CD4-positive, alpha-beta T cell treated with Interleukin-10 for 1 hour (primary cell): ENCODE data around the gene PDYN.

Source experiments
- DNase-seq: peaks from one replicate; pipeline ENCODE4 v3.0.0-alpha.2; 2020

Gene PDYN

GRCh38 chr20:1992359-1993110 is 1.3 kb downstream of the PDYN start:
- DNase-seq, result no peak

- no peak for DNase-seq
Observed at GRCh38 chr20:1987826-1988225, 6.0 kb downstream of the PDYN start.

- DNase-seq, result no peak
Observed at GRCh38 chr20:1983301-1983700, 10.6 kb downstream of the PDYN start.

- no peak for DNase-seq
Observed at GRCh38 chr20:1982686-1983085, 11.2 kb downstream of the PDYN start.

- no peak for DNase-seq
Observed at GRCh38 chr20:1979106-1979778, 14.6 kb downstream of the PDYN start.

GRCh38 chr20:1975291-1975690 is 18.6 kb downstream of the PDYN start:
- DNase-seq, result no peak

GRCh38 chr20:1973601-1974440 is 20.0 kb downstream of the PDYN start:
- DNase-seq, result no peak

- DNase-seq, result no peak
Observed at GRCh38 chr20:1971893-1972586, 21.8 kb downstream of the PDYN start.

- no peak for DNase-seq
Observed at GRCh38 chr20:1968964-1969363, 24.9 kb downstream of the PDYN start.

- peak; percentile 62 for DNase-seq
Observed at GRCh38 chr20:1965520-1966351, 28.1 kb downstream of the PDYN start.

- DNase-seq, result no peak
Observed at GRCh38 chr20:1964659-1965405, 29.0 kb downstream of the PDYN start.

GRCh38 chr20:1964061-1964460 is 29.8 kb downstream of the PDYN start:
- DNase-seq, result no peak

GRCh38 chr20:1961374-1961773 is 32.5 kb downstream of the PDYN start:
- DNase-seq, result no peak

GRCh38 chr20:1959156-1959555 is 34.7 kb downstream of the PDYN start:
- DNase-seq, result no peak

- no peak for DNase-seq
Observed at GRCh38 chr20:1958426-1958825, 35.4 kb downstream of the PDYN start.

GRCh38 chr20:1955217-1955616 is 38.6 kb downstream of the PDYN start:
- no peak for DNase-seq

- DNase-seq, result no peak
Observed at GRCh38 chr20:1953621-1954020, 40.2 kb downstream of the PDYN start.

- DNase-seq, result no peak
Observed at GRCh38 chr20:1952737-1953530, 40.9 kb downstream of the PDYN start.

- DNase-seq, result no peak
Observed at GRCh38 chr20:1951436-1952115, 42.3 kb downstream of the PDYN start.

- DNase-seq, result no peak
Observed at GRCh38 chr20:1950836-1951235, 43.0 kb downstream of the PDYN start.
